NCI-H345 (cell line): Measurements from ENCODE around the gene PCDHGC3.
"Not testable (repeated sequence)": the region's sequence is repeated elsewhere in the genome, so short reads cannot be mapped to it uniquely, and the experiment has no call there.

ENCODE experiments used
- DNase-seq: peaks from one replicate; lab custom pipeline; 2025; lab: John Stamatoyannopoulos, UW

Gene PCDHGC3

DNA sequence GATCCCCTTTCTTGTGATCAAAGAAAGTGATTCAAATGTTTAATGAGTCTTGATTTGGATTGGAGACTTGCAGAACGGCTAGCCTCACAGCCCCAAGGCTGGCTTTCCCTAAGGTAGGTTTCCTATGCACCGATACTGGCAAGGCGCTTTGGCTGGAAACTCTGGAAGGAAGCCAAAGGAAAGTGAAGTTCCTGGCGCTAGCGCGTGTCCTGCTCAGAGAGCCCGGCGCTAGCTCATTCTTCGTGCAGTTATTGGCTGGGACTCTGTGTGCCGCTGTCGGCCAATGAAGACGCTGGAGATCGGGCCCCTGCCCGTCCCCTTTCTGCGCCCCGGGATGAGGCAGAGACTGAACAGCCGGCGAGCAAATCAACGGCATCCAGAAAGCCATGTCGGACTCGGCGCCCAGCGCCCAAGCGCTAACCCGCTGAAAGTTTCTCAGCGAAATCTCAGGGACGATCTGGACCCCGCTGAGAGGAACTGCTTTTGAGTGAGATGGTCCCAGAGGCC, at the start of gene PCDHGC3:
Gene PCDHGC3 (plus strand): TSS at position 342 of the 507 bp plus-strand sequence. CDS start 151 bp downstream, at position 493.
- DNase-seq, result peak; percentile 80

GRCh38 chr5:141427783-141428426, 47.9 kb upstream of the PCDHGC3 start:
- DNase-seq, result no peak

DNA sequence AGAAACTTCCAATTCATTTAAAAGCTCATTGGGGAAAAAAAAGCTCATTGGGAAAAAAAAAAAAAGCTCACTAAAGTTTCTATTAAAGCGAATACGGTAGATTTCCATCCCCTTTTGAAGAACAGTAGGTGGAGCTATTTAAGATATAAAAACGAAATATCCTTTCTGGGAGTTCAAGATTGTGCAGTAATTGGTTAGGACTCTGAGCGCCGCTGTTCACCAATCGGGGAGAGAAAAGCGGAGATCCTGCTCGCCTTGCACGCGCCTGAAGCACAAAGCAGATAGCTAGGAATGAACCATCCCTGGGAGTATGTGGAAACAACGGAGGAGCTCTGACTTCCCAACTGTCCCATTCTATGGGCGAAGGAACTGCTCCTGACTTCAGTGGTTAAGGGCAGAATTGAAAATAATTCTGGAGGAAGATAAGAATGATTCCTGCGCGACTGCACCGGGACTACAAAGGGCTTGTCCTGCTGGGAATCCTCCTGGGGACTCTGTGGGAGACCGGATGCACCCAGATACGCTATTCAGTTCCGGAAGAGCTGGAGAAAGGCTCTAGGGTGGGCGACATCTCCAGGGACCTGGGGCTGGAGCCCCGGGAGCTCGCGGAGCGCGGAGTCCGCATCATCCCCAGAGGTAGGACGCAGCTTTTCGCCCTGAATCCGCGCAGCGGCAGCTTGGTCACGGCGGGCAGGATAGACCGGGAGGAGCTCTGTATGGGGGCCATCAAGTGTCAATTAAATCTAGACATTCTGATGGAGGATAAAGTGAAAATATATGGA, 45.2 kb upstream of the PCDHGC3 start, which contains the start of gene PCDHGA12:
Gene PCDHGA12 (plus strand): TSS at position 176 of the 782 bp plus-strand sequence. CDS start 253 bp downstream, at position 429.
- no peak for DNase-seq

DNA sequence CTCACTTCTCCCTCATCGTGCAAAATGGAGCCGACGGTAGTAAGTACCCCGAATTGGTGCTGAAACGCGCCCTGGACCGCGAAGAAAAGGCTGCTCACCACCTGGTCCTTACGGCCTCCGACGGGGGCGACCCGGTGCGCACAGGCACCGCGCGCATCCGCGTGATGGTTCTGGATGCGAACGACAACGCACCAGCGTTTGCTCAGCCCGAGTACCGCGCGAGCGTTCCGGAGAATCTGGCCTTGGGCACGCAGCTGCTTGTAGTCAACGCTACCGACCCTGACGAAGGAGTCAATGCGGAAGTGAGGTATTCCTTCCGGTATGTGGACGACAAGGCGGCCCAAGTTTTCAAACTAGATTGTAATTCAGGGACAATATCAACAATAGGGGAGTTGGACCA, 44.5 kb upstream of the PCDHGC3 start:
- DNase-seq, result no peak

- not testable (repeated sequence) for DNase-seq
Measured at GRCh38 chr5:141432308-141432707, 43.5 kb upstream of the PCDHGC3 start.

DNA sequence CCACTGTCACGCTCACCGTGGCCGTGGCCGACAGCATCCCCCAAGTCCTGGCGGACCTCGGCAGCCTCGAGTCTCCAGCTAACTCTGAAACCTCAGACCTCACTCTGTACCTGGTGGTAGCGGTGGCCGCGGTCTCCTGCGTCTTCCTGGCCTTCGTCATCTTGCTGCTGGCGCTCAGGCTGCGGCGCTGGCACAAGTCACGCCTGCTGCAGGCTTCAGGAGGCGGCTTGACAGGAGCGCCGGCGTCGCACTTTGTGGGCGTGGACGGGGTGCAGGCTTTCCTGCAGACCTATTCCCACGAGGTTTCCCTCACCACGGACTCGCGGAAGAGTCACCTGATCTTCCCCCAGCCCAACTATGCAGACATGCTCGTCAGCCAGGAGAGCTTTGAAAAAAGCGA, 43.0 kb upstream of the PCDHGC3 start:
- DNase-seq, result not testable (repeated sequence)

DNA sequence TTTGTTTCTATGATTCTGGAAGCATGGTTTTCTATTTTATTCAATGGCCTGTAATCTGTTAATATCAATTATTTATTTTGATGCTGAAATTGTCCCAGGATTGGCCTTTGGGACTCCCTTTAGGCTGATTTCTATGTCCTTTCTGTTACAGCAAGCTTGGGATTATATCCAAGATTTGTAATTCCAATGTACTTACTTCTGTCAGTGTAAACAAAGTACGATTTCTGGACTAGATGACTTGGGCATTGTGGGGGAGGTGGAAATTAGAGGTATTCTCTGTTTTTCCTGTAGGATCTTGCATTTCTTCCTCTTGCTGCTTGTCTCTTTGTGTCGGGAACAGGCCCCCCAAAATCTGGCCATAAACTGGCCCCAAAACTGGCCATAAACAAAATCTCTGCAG, 41.8 kb upstream of the PCDHGC3 start:
- DNase-seq, result no peak

- no peak for DNase-seq
Measured at GRCh38 chr5:141437221-141437620, 38.5 kb upstream of the PCDHGC3 start.

DNA sequence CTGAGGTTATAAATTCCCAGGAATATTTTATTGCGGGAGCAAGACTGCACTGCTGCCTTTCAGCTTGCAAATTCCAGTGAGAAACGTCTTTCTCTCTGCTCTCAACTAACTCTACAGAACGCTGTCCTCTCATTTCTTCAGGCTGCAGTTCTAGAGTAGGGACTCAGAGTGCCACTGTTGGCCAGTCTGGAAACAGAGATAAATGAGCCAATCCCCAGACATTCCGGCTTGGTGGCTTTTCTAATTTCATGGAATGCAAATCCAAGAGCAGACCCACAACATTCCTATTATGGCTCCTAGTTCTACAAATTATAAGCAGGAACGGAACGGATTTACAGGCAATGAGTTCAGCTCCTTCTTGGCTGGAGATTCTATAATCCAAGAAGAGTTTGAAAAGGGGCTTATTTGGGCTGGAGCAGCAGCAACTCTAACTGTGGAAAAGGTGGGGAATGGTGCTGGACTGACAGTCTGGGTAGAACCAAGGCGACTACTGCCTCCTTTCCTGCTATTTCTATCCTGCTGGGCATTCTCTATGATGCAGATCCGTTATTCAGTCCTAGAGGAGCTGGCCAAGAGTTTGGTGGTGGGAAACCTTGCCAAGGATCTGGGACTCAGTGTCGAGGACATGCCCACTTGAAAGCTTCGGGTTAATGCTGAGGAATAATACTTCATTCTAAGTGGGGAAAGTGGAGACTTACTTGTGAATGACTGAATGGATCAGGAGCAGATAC, 36.2 kb upstream of the PCDHGC3 start:
- no peak for DNase-seq

DNA sequence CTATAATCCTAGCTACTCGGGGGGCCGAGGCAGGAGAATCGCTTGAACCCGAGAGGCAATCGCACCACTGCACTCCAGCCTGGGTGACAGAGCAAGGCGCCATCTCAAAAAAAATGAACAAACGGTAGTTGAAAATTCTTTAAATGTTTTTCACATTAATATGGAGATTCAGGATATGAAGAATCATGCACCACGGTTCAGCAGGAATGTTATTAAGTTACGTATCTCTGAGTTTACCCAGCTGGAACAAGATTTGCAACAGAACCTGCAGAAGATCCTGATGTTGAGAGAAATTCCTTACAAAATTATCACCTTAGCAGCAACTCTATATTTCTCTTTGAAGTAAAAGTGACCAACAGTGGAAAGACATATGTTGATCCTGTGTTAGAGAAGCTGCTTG, 35.4 kb upstream of the PCDHGC3 start:
- DNase-seq, result no peak

DNA sequence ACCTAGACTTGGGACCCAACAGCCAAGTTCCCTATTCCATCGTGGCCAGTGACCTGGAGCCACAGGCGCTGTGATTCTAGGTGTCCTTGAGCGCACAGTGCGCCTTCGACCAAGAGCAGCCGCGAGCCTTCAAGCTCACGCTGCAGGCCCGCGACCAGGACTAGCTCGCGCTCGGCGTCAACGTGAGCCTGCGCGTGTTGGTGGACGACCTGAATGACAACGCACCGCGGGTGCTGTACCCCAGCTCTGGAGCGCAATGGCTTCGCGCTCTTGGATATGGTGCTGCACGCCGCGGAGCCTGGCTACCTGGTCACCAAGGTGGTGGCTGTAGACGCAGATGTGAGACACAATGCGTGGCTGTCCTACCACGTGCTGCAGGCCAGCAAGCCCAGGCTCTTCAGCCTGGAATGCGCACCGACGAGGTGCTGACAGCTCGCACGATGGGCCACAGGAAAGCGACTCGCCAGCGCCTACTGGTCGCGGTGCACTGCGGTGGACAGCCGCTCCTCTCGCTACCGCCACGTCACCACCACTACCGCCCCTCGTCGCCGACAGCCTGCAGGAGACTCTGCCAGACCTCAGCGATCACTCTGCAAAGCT, 34.1 kb upstream of the PCDHGC3 start:
- no peak for DNase-seq

DNA sequence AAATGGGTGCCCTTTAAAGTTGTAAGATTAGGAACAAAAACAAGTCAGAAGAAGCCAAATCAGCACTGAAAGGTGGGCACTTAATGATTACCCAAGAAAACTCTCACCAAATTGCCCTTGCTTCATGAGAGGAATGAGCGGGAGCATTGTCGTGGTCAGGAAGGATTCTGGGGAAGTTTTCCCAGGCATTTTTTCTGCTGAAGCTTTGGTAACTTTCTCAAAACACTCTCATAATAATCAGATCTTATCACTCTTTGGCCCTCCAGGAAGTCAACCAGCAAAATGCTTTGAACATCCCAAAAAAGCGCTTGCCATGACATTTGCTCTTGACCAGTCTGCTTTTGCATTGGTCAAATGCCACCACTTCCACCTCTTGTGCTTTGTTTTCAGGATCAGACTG, 10.4 kb upstream of the PCDHGC3 start:
- no peak for DNase-seq

DNA sequence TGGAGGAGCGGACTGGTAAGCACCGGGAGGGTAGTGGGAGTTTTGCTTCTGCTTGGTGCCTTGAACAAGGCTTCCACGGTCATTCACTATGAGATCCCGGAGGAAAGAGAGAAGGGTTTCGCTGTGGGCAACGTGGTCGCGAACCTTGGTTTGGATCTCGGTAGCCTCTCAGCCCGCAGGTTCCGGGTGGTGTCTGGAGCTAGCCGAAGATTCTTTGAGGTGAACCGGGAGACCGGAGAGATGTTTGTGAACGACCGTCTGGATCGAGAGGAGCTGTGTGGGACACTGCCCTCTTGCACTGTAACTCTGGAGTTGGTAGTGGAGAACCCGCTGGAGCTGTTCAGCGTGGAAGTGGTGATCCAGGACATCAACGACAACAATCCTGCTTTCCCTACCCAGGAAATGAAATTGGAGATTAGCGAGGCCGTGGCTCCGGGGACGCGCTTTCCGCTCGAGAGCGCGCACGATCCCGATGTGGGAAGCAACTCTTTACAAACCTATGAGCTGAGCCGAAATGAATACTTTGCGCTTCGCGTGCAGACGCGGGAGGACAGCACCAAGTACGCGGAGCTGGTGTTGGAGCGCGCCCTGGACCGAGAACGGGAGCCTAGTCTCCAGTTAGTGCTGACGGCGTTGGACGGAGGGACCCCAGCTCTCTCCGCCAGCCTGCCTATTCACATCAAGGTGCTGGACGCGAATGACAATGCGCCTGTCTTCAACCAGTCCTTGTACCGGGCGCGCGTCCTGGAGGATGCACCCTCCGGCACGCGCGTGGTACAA, 556 bp downstream of the PCDHGC3 start:
- no peak for DNase-seq

DNA sequence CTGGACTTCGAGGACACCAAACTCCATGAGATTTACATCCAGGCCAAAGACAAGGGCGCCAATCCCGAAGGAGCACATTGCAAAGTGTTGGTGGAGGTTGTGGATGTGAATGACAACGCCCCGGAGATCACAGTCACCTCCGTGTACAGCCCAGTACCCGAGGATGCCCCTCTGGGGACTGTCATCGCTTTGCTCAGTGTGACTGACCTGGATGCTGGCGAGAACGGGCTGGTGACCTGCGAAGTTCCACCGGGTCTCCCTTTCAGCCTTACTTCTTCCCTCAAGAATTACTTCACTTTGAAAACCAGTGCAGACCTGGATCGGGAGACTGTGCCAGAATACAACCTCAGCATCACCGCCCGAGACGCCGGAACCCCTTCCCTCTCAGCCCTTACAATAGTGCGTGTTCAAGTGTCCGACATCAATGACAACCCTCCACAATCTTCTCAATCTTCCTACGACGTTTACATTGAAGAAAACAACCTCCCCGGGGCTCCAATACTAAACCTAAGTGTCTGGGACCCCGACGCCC, 1.3 kb downstream of the PCDHGC3 start:
- DNase-seq, result no peak

DNA sequence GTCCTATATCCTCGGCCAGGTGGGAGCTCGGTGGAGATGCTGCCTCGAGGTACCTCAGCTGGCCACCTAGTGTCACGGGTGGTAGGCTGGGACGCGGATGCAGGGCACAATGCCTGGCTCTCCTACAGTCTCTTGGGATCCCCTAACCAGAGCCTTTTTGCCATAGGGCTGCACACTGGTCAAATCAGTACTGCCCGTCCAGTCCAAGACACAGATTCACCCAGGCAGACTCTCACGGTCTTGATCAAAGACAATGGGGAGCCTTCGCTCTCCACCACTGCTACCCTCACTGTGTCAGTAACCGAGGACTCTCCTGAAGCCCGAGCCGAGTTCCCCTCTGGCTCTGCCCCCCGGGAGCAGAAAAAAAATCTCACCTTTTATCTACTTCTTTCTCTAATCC, 2.0 kb downstream of the PCDHGC3 start:
- DNase-seq, result no peak

DNA sequence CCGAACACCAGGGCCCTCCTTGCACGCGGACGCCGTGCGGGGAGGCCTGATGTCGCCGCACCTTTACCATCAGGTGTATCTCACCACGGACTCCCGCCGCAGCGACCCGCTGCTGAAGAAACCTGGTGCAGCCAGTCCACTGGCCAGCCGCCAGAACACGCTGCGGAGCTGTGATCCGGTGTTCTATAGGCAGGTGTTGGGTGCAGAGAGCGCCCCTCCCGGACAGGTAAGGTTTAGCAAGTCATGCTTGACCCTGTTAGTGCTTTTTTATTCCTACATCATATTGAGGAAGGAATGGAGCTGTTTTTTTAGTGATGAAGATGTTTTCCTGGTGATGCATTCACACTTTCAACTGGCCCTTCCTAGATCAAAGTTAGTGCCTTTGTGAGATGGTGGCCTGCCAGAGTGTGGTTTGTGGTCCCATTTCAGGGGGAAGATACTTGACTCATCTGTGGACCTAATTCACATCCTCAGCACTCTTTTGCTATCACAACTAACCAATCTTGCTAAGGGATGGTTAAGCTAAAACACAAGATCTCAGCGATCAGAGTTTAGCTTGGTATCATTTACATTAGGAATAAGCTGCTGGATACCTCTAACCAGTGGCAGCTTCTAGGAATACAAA, 2.7 kb downstream of the PCDHGC3 start:
- no peak for DNase-seq

DNA sequence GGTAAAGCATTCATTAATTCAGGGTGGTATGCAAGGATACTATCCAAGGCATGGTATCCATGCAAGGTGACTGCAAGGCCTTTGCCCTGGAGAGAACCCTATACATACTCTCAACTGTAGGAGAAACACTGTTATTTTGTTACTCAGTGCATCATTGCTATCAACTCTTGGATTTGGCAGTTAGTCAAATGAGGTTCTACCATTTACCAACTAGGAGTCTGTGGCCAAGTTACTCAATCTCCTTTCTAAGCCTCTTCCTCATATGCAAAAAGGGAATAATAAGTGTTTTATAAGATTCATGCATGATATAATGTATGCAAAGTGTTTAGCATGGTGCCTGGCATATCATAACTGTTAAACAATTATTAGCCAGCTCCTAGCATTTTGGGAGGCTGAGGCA, 4.0 kb downstream of the PCDHGC3 start:
- DNase-seq, result no peak

DNA sequence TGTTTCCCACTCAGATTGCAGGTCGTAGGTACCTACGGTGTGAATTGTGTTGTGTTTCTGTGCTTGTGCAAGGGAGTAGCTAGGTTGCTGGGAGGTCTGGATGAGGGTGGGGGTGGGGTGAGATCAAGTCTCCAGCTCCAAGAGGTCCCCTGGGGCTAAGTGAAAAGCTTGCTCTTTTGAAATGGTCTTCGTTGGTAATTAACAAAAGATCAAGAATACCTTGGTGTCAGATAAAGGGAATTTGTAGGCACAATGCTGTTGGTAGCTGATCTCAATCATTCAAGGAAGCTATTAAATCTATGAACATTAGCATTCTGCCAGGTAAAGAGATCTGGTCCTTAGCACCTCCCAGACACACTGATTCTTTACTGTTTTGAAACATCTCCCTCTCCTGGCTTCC, 8.1 kb downstream of the PCDHGC3 start:
- DNase-seq, result peak; percentile 22

DNA sequence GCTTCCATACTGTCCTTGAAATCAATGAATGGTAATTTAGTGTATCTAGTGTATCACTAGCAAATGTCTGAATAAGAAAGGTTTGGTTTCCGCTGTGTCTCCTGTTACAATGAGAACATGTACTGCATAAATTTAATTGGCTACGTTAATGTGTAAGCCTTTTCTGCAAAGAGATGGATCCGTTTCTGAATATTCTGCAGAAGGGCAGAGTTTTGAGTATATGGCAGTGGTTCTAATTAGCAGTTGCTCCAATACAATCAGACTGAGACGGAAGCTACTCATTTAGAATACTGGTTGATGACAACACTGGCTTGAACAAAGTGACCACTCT, 8.5 kb downstream of the PCDHGC3 start:
- DNase-seq, result peak; percentile 29

GRCh38 chr5:141484641-141485311, 9.0 kb downstream of the PCDHGC3 start, which contains the start of gene PCDHGC4:
Gene PCDHGC4 (plus strand): TSS chr5:141485030. CDS start chr5:141485174, 144 bp downstream.
- DNase-seq, result peak; percentile 79
